HG03159 (cell line): Measurements from ENCODE around the gene SCYL1.
A peak's percentile ranks its signal among the peaks of the same experiment; 100 is the strongest.

Source experiments
- ATAC-seq: cut with Tn5 transposase; IDR thresholded peaks from one replicate; pipeline ENCODE4 v1.9.1; 2021; ENCODE audit warnings: mild to moderate bottlenecking, moderate library complexity; ENCODE audit not compliant: unreplicated experiment

The SCYL1 gene

GRCh38 chr11:65524741-65525545 is at the start of gene SCYL1:
TSS of gene SCYL1 (plus strand) at chr11:65525083. CDS start at chr11:65525154, 71 bp downstream.
- peak; percentile 60 for ATAC-seq

- ATAC-seq = no peak
These were observed 48.2 kb upstream of the SCYL1 start for GRCh38 chr11:65476632-65477148.

DNA sequence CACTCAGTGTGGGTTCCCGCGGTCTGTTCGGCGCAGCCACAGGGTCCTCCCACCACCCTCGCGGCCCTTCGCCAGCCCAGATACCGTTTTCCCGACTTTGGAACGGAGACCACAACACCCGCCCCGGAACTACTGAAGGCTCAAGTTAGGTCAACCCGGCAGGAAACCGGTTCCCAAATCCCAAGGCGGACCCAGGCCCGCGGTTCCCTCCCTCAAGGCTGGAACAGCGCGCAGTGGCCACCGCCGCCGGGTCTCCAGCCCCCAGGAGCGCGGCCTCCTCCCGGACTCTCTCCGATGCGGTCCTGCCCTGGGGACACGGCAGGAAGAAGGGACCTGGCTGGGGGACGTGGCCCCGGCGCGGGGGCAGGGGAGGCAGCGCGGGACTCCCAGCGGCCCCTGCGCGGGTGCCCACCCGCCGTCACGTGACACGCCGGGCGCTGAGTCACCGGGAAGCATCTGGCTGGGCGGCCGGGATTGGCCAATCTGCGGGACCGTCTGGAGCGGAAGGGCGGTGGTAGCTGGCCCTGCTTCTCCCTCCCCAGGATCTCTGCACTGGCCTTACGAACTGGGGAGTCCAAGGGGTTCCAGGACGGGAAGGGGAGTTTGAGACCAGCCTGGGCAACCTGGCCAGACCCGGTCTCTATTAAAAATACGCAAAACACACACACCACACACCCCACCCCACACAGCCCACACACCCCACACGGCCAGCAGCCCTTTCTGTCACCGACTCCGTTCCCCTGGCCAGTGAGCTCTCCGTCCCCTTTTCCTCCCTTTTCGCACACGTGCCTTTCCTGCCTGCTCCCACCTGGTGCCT is 47.5 kb upstream of the SCYL1 start:
- peak; percentile 68 for ATAC-seq

- ATAC-seq = no peak
These were observed 46.3 kb upstream of the SCYL1 start for GRCh38 chr11:65478388-65479183.

GRCh38 chr11:65479184-65480145 is 45.4 kb upstream of the SCYL1 start:
- ATAC-seq = no peak

DNA sequence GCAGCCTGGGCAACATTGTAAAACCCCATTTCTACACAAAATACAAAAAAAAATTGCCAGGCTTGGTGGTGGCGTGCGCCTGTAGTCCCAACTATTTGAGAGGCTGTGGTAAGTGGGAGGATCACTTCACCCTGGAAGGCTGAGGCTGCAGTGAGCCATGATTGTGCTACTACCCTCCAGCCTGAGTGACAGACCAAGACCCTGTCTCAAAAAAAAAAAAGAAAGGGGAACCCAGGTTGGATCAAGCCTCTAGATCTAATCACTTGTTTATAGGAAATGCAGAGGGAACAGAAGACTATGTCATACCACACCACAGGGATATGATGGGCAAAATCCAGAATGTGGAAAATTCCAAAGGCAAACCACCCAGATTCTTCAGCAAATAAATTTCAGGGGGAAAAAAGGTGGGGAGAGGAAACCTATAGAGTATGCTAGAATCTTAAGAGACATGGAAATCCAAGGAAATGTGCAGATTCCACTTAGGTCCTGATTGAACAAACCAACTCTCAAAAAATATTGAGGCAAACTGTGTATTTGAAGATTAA is 42.5 kb upstream of the SCYL1 start:
- no peak for ATAC-seq

DNA sequence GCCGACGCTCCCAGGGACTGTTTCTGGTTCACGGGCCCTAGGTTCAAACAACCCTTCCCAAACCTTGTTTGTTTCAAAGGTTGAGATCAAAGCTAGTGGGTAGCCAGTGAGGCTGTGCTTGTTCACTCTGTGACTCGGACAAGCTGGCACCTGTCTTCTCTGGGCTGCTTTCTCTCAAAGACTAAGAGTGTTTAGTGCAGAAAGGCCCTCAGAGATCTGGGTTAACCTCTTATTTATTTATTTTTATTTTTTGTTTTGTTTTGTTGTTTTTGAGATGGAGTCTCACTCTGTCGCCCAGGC is 39.0 kb upstream of the SCYL1 start:
- no peak for ATAC-seq

- ATAC-seq = no peak
These were observed 38.1 kb upstream of the SCYL1 start for GRCh38 chr11:65486570-65487466.

DNA sequence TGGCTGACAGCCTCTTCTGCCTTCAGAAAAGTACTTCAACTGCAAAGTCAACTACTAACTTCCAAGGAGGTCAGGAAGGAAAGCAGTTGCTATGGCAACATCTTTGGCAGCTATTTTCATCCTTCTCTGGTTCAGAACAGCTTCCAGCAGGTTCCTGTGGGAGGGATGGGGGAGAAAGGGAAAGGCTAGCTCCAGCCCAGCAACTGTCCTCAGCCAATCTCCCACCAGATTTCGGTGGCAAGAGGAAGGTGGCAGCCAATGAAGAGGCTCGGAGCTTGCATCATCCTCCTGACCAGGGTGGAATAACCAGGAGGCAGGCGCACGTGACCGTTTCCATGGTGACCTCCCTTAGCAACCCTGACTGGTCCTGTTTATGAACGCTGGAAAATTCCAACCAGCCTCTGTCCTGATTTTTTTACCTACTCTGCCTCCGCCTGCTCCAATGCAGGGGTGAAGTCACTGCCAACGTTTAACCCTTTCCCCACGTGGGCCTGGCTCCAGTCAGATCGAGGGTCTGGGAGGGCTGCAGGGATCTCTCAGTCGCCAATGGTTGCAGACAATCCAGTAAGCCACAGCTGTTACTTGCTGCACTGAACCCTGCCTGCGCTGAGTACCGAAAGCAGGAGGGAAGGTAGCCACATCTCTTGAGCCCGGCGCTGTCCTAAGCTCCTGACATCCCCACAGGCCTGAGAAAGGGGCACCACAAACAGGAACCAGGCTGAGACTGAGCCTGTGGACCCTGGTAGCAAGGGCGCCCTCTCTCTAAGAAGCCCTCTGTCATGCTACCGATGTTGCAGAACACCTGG is 37.2 kb upstream of the SCYL1 start:
- ATAC-seq = no peak

GRCh38 chr11:65488273-65489034 is 36.4 kb upstream of the SCYL1 start:
- ATAC-seq = no peak

DNA sequence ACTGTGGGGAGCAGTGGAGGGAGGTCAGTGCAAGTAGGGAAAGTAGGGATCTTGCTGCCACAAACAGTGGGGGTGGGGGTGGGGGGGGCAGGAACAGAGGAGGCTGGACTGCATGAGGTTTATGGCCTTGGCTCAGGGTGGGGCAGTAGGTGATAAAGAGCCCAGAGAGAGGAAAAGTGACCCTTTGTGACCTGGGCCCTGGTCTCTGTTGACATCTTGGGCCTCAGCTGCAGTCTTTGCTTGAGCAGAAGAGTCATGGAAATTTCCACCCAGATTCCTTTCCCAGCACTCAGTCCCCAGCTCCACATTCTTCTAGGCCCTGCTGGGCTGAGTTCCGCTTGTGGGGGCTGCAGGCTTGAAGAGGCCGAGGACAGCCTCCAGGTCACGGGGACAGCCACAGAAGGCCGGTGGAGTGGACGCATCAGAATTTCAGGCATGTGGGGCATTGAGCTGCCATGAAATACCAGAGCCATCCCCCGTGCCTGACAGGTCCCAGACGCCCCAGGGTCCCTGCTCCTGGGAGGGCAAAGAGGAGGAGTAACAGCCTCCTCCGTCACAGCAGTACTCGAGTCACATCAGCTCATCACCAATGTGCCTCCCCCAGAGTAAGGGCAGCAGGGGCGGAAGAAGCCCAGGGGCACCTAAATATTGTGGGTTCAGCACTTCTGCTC is 35.7 kb upstream of the SCYL1 start:
- ATAC-seq = no peak

- ATAC-seq = no peak
These were observed 35.1 kb upstream of the SCYL1 start for GRCh38 chr11:65489706-65490320.

GRCh38 chr11:65491163-65491465 is 33.8 kb upstream of the SCYL1 start:
- no peak for ATAC-seq

DNA sequence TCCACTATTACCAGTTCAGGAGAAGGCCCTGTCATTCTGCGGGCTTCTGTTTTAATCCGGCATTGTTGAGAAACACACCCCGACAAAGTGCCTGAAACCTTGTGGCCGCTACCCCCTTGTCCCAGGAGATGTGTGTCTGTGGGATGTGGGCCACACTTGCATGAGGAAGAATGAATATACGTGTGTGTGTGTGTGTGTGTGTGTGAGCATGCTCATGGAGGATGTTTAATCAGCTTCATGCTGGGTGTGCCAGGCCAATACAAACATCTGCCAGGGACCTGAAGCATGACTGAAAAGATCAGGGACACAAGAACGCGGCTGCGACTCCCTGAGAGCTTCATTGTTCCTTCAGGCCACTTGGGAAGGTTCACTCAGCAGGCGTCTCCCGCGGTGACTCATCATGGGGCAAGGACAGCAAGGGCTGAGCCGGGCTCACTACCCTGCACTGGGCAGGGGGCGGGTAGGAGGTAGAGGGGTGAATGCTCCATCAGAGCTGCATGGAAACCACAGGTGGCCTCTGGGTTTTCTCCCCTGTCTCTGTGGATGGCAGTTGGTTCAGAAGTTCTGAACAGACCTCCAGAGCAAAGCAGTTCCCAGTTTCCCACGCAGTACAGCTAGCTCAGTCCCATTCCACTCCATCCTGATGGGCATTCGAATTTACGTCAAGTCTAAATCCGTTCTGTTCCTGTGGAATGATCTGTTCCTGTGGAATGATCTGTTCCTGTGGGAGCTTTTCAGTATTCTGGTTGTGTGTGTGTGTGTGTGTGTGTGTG is 33.1 kb upstream of the SCYL1 start:
- ATAC-seq = no peak

- ATAC-seq = no peak
These were observed 32.6 kb upstream of the SCYL1 start for GRCh38 chr11:65492387-65492636.
